Astrocyte (in vitro differentiated cells and primary cell): ENCODE results near the gene RAB36.
"Not testable (repeated sequence)": the region's sequence is repeated elsewhere in the genome, so short reads cannot be mapped to it uniquely, and the experiment has no call there.

Experiments
- EZH2 ChIP-seq: IDR thresholded peaks from 2 replicates; pipeline ENCODE4 v1.6.1; 2012; ENCODE audit warnings: mild to moderate bottlenecking, low read length, inconsistent platforms; ENCODE audit not compliant: insufficient read depth
- TF ChIP-seq, protein P1 (sequence below): IDR thresholded peaks from 2 replicates; pipeline ENCODE4 v1.5.1; 2011; ENCODE audit warnings: low read depth, mild to moderate bottlenecking, inconsistent platforms, low read length, moderate library complexity; ENCODE audit not compliant: insufficient read depth

GRCh38 chr22:23136991-23137390 lies 8.3 kb upstream of the RAB36 start:
- TF ChIP-seq, protein P1, sequence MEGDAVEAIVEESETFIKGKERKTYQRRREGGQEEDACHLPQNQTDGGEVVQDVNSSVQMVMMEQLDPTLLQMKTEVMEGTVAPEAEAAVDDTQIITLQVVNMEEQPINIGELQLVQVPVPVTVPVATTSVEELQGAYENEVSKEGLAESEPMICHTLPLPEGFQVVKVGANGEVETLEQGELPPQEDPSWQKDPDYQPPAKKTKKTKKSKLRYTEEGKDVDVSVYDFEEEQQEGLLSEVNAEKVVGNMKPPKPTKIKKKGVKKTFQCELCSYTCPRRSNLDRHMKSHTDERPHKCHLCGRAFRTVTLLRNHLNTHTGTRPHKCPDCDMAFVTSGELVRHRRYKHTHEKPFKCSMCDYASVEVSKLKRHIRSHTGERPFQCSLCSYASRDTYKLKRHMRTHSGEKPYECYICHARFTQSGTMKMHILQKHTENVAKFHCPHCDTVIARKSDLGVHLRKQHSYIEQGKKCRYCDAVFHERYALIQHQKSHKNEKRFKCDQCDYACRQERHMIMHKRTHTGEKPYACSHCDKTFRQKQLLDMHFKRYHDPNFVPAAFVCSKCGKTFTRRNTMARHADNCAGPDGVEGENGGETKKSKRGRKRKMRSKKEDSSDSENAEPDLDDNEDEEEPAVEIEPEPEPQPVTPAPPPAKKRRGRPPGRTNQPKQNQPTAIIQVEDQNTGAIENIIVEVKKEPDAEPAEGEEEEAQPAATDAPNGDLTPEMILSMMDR, result not testable (repeated sequence)
- TF ChIP-seq EZH2, result not testable (repeated sequence)
